Uterus (tissue), 4 donors: ENCODE measurements around the gene YARS1. TPM values are rescaled to one million over a fixed set of nuclear protein-coding genes. Genes with fewer than 3 reads are reported as not detected.

Source experiments
- DNase-seq, 2 donors: peaks; one replicate each; pipeline ENCODE4 v3.0.0-alpha.2; 2019 to 2020
- H3K27ac ChIP-seq, 2 donors: fragments of 200-600 bp; sonication (generic); 1 replicate in 1 of 2; 2 replicates in 1 of 2; pipeline ENCODE4 v1.5.1; 2016 to 2018
- H3K27me3 ChIP-seq, 2 donors: fragments of 200-600 bp; sonication (generic); one replicate each; pipeline ENCODE4 v1.5.1; 2018 to 2019; ENCODE audit warnings: control low read depth in 1 of 2
- H3K36me3 ChIP-seq, 2 donors: fragments of 200-600 bp; sonication (generic); one replicate each; pipeline ENCODE4 v1.5.1; 2019; ENCODE audit warnings: control low read depth in 1 of 2
- H3K4me1 ChIP-seq, 2 donors: fragments of 200-600 bp; sonication (generic); one replicate each; pipeline ENCODE4 v1.5.1; 2018 to 2019; ENCODE audit warnings: control low read depth in 1 of 2
- H3K4me3 ChIP-seq, 2 donors: fragments of 200-600 bp; sonication (generic); 1 replicate in 1 of 2; 2 replicates in 1 of 2; pipeline ENCODE4 v1.5.1; 2018 to 2019; ENCODE audit warnings: mild to moderate bottlenecking in 1 of 2
- H3K9me3 ChIP-seq, 2 donors: fragments of 200-600 bp; sonication (generic); one replicate each; pipeline ENCODE4 v1.5.1; 2019; ENCODE audit warnings: control low read depth in 1 of 2
- CTCF ChIP-seq, 4 experiments: fragments of 200-600 bp in 2 of 4; fragments of 450-650 bp in 2 of 4; sonication (generic) in 2 of 4; IDR thresholded peaks; one replicate each; pipeline ENCODE4 v1.5.1; 2016 to 2019; ENCODE audit warnings: antibody characterized with exemption in 4 of 4, mild to moderate bottlenecking in 2 of 4, moderate library complexity in 1 of 4
- POLR2A ChIP-seq, 2 donors: fragments of 450-650 bp; IDR thresholded peaks; one replicate each; pipeline ENCODE4 v1.6.1; 2016; ENCODE audit warnings: antibody characterized with exemption in 2 of 2, mild to moderate bottlenecking in 1 of 2, moderate library complexity in 1 of 2
- intact Hi-C: fragments of 100-400 bp; cut with DNase I; formaldehyde crosslinking; loops from one replicate; pipeline ENCODE4 v1.15.1; 2023; ENCODE audit warnings: low total_unique reads
- total RNA-seq, 4 donors: library from RNA; depleted of rRNA in 3 of 4; stranded (reverse); fragments of >200 nt in 3 of 4; gene quantifications; one replicate each; pipeline versions ENCODE4 v1.1.0 to v1.2.4, GENCODE V29; 2014 to 2023
- donor health status: DM: yes; HTN: yes; CAD: no.

The YARS1 gene
- total RNA-seq, 4 donors from 2014 or later, result 15.9 to 67.7 (median 30.4) TPM

DNA sequence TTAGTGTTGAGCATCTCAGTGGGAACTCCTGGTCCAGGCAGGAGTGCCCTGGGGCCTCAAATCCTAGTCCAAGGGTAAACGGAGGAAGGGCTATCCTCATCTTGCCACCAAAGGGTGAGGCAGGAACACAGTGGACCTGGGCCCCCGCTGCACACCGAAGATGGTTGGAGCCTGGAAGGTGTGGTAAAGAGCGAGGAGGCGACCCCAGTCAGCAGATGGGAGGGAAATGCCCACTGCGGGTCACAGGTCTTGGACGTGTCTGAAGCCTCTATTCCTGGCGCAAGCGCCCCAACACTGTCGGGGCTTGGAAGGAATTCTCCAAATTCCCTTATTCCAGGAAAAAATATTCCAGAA, 76.1 kb downstream of the YARS1 start:
- Histone ChIP-seq H3K27me3 (no peaks in the 10 kb centered on the region), H3K9me3 (no peaks in the 10 kb centered on the region), H3K36me3 (no peaks in the 10 kb centered on the region), H3K4me3 (peak overlapping the region; percentile 47 to 54), H3K4me1 (no peaks in the 10 kb centered on the region), H3K27ac (peak overlapping the region; percentile 83 to 85)
- no peak for TF ChIP-seq POLR2A (IDR thresholded peaks at IDR 0.05)
- no peak for TF ChIP-seq CTCF (IDR thresholded peaks at IDR 0.05)
- DNase-seq, result no peak
- intact Hi-C loops, result no loop called here

GRCh38 chr1:32736812-32737791, 80.1 kb downstream of the YARS1 start:
- TF ChIP-seq CTCF (IDR thresholded peaks at IDR 0.05) (no peak), POLR2A (IDR thresholded peaks at IDR 0.05) (no peak)
- Histone ChIP-seq H3K27ac (no peak overlapping the region), H3K36me3 (no peaks in the 10 kb centered on the region), H3K4me1 (no peaks in the 10 kb centered on the region), H3K4me3 (no peak overlapping the region), H3K9me3 (no peaks in the 10 kb centered on the region), H3K27me3 (no peaks in the 10 kb centered on the region)
- intact Hi-C loops, result no loop called here
- no peak for DNase-seq

DNA sequence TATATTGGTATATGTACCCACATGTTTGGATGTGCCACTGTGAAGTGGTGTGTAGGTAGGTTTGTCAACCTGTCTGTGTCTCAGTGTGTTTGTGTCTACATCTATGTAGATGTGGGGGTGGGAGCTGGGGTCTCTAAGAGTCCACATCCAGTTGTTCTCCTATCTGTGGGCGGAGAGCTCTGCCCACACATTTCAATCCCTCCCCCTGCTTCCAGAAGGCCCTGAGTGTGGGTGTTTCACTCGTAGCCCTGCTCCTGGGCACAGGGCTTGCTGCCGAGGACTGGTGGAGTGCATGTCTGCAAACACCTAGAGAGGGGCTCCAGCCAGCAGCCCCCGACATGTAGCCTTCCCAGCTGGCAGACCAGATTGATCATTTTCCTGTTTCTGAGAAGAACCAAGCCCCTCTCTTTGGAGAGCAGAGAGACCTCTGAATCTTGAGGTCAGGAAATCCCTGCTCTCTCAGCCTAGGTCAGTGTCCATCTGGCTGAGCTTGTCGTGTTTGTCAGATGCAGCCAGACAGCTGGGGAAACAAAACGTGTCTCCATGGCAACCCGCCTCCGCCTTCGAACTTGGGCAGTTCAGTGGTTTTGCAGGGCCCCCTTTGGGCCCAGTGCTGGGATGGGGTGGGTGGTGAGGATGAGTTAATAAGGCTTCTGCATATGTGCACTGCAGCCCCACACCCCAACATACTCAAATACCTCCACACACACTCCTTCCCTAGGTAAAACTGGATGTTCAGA, 83.4 kb downstream of the YARS1 start:
- no peaks in the 10 kb centered on the region for H3K9me3 ChIP-seq
- H3K27ac ChIP-seq, result no peak overlapping the region
- no peak for TF ChIP-seq CTCF (IDR thresholded peaks at IDR 0.05)
- H3K4me1 ChIP-seq, result no peaks in the 10 kb centered on the region
- no peaks in the 10 kb centered on the region for H3K27me3 ChIP-seq
- intact Hi-C loops, result no loop called here
- H3K36me3 ChIP-seq, result no peaks in the 10 kb centered on the region
- H3K4me3 ChIP-seq, result no peak overlapping the region
- DNase-seq, result no peak

DNA sequence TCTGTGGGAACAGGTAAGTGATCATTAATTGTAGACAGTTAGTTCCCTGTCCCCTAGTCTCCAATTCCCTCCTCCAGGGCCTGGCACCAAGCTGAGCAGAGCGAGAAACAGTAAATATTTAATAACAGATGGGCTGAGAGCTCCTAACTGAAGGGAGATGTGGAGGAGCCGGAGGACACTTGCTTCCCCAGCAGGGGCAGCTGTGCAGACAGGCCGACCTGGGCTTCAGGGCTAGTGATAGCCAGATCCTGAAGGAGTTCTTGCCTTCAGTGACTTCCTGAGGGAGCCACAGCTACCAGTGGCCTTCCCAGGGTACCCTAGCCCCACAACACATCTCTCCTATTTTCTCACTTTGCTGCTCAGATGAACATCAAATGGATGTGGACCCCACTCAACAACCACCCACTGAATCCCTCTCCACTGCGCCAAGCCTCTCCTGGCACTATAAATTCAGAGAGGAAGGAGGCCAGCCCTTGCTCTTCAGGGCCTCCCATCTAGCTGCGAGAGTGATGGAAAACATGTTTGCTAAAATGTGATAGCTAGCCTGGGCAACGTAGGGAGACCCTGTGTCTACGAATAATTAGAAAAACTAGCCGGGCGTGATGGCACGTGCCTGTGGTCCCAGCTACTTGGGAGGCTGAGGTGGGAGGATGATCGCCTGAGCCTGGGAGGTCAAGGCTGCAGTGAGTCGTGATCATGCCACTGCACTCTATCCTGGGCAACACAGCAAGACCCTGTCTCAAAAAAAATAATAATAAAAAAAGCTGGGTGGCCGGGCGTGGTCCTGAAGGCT, 87.7 kb downstream of the YARS1 start:
- no peak for TF ChIP-seq CTCF (IDR thresholded peaks at IDR 0.05)
- TF ChIP-seq POLR2A (IDR thresholded peaks at IDR 0.05), result no peak
- Histone ChIP-seq H3K9me3 (no peaks in the 10 kb centered on the region), H3K4me1 (no peaks in the 10 kb centered on the region), H3K36me3 (no peaks in the 10 kb centered on the region), H3K27me3 (no peaks in the 10 kb centered on the region), H3K27ac (no peak overlapping the region), H3K4me3 (no peak overlapping the region)
- no peak for DNase-seq
- intact Hi-C loops, result no loop called here
